ENCODE data around the gene DNASE1L1. TPM values are rescaled to one million over a fixed set of nuclear protein-coding genes. Genes with fewer than 3 reads are reported as not detected.

The DNASE1L1 gene
- total RNA-seq, 1 donor from 2014 or later: 14.2 TPM

DNA sequence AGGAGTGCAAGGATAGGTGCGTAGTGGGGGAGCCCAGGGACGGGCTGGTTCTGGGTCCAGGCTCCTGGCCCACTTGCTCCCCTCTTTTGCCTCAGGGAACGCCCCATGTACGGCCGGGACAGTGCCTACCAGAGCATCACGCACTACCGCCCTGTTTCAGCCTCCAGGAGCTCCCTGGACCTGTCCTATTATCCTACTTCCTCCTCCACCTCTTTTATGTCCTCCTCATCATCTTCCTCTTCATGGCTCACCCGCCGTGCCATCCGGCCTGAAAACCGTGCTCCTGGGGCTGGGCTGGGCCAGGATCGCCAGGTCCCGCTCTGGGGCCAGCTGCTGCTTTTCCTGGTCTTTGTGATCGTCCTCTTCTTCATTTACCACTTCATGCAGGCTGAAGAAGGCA lies 28.3 kb downstream of the DNASE1L1 start:
- H3K4me3 ChIP-seq: peak overlapping the region; percentile 76
- peaks cover 14% of the 10 kb centered on the region for H4K20me1 ChIP-seq (ENCODE audit: low read depth)
- no peak for TF ChIP-seq EZH2phosphoT487 (IDR thresholded peaks at IDR 0.05)
- TF ChIP-seq, protein P1, sequence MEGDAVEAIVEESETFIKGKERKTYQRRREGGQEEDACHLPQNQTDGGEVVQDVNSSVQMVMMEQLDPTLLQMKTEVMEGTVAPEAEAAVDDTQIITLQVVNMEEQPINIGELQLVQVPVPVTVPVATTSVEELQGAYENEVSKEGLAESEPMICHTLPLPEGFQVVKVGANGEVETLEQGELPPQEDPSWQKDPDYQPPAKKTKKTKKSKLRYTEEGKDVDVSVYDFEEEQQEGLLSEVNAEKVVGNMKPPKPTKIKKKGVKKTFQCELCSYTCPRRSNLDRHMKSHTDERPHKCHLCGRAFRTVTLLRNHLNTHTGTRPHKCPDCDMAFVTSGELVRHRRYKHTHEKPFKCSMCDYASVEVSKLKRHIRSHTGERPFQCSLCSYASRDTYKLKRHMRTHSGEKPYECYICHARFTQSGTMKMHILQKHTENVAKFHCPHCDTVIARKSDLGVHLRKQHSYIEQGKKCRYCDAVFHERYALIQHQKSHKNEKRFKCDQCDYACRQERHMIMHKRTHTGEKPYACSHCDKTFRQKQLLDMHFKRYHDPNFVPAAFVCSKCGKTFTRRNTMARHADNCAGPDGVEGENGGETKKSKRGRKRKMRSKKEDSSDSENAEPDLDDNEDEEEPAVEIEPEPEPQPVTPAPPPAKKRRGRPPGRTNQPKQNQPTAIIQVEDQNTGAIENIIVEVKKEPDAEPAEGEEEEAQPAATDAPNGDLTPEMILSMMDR (IDR thresholded peaks at IDR 0.05): no peak
- Mint-ChIP-seq H3K27ac (no peak overlapping the region), H3K27me3 (ENCODE audit: insufficient read depth, low read depth) (peaks cover 3% of the 10 kb centered on the region), H3K36me3 (peaks cover 2% of the 10 kb centered on the region), H3K4me3 (peak overlapping the region; percentile 89), H3K9me3 (peaks cover 16% of the 10 kb centered on the region), H3K4me1 (peaks cover 14% of the 10 kb centered on the region)
- no peak overlapping the region for H2AFZ ChIP-seq (replicated peaks)
- H3K36me3 ChIP-seq: no peaks in the 10 kb centered on the region
- no peaks in the 10 kb centered on the region for H3K27me3 ChIP-seq
- DNase-seq (ENCODE audit: low spot score): no peak
- H3K9me3 ChIP-seq (ENCODE audit: low read depth): no peaks in the 10 kb centered on the region
- peaks cover 18% of the 10 kb centered on the region for H3F3A ChIP-seq (ENCODE audit: low read depth)
- H3K4me1 ChIP-seq: peaks cover 4% of the 10 kb centered on the region
- peaks cover 18% of the 10 kb centered on the region for H3K79me2 ChIP-seq (ENCODE audit: low read depth)
- no peak overlapping the region for H3K9ac ChIP-seq
- peak overlapping the region; percentile 77 for H3K4me2 ChIP-seq
- peak overlapping the region; percentile 83 for H3K27ac ChIP-seq

DNA sequence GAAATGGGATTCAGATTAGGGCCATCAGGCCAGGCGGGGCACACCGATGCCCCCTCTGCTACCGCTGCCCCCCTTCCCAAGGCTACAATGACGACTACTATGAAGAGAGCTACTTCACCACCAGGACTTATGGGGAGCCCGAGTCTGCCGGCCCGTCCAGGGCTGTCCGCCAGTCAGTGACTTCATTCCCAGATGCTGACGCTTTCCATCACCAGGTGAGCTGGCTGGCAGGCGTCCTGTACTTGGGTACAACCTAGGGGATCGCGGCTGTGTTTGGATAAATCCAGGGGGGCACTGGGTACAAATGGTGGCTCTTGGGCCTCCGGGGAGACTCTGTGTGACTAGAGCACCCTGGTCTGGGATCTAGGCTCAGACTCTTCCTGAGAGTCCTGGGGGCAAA lies 28.9 kb downstream of the DNASE1L1 start:
- peaks cover 2% of the 10 kb centered on the region for H3K36me3 Mint-ChIP-seq
- Histone ChIP-seq H2AFZ (replicated peaks) (no peak overlapping the region), H3K27ac (no peak overlapping the region), H3K4me1 (peaks cover 4% of the 10 kb centered on the region), H3K4me2 (peak overlapping the region; percentile 77), H3K4me3 (peak overlapping the region; percentile 76), H3K36me3 (no peaks in the 10 kb centered on the region), H3K27me3 (peaks cover 4% of the 10 kb centered on the region), H4K20me1 (ENCODE audit: low read depth) (peaks cover 14% of the 10 kb centered on the region), H3K9me3 (ENCODE audit: low read depth) (no peaks in the 10 kb centered on the region), H3F3A (ENCODE audit: low read depth) (peaks cover 20% of the 10 kb centered on the region), H3K9ac (peak overlapping the region; percentile 98), H3K79me2 (ENCODE audit: low read depth) (peaks cover 18% of the 10 kb centered on the region)
- TF ChIP-seq, protein P1 (IDR thresholded peaks at IDR 0.05): no peak
- TF ChIP-seq EZH2phosphoT487 (IDR thresholded peaks at IDR 0.05) (no peak), EZH2 (IDR thresholded peaks at IDR 0.05) (no peak)
- H3K9me3 Mint-ChIP-seq: peaks cover 17% of the 10 kb centered on the region
- H3K27me3 Mint-ChIP-seq (ENCODE audit: insufficient read depth, low read depth): peaks cover 3% of the 10 kb centered on the region
- peak overlapping the region; percentile 89 for H3K4me3 Mint-ChIP-seq
- H3K27ac Mint-ChIP-seq: no peak overlapping the region
- peaks cover 14% of the 10 kb centered on the region for H3K4me1 Mint-ChIP-seq
- no peak for DNase-seq (ENCODE audit: low spot score)

DNA sequence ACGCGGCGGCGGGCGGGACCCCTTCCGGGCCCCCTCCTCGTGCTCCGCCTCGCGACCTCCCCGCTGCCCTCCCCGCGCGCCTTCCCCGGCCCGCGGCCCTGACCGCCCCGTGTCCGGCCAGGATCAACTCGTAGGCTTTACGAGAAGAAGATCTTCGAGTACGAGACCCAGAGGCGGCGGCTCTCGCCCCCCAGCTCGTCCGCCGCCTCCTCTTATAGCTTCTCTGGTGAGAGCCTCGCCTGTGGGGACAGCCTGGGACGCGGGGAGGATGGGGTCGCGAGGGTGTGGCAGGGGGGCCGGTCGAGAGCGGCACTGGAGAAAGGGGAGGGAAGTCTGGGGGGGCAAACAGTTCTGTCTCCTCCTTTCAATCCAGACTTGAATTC lies 29.5 kb downstream of the DNASE1L1 start:
- TF ChIP-seq EZH2 (IDR thresholded peaks at IDR 0.05): no peak
- Histone ChIP-seq H3K4me1 (peaks cover 4% of the 10 kb centered on the region), H3K9ac (peak overlapping the region; percentile 98), H3K36me3 (no peaks in the 10 kb centered on the region), H3K79me2 (ENCODE audit: low read depth) (peaks cover 18% of the 10 kb centered on the region), H3K4me3 (peak overlapping the region; percentile 76), H3F3A (ENCODE audit: low read depth) (peaks cover 26% of the 10 kb centered on the region), H4K20me1 (ENCODE audit: low read depth) (peaks cover 14% of the 10 kb centered on the region), H3K27ac (peak overlapping the region; percentile 96), H3K9me3 (ENCODE audit: low read depth) (no peaks in the 10 kb centered on the region), H3K4me2 (peak overlapping the region; percentile 77), H3K27me3 (peaks cover 10% of the 10 kb centered on the region), H2AFZ (replicated peaks) (no peak overlapping the region)
- H3K27ac Mint-ChIP-seq: no peak overlapping the region
- peaks cover 2% of the 10 kb centered on the region for H3K36me3 Mint-ChIP-seq
- peak overlapping the region; percentile 89 for H3K4me3 Mint-ChIP-seq
- peaks cover 19% of the 10 kb centered on the region for H3K9me3 Mint-ChIP-seq
- no peak for DNase-seq (ENCODE audit: low spot score)
- H3K27me3 Mint-ChIP-seq (ENCODE audit: insufficient read depth, low read depth): peaks cover 3% of the 10 kb centered on the region
- peaks cover 14% of the 10 kb centered on the region for H3K4me1 Mint-ChIP-seq

DNA sequence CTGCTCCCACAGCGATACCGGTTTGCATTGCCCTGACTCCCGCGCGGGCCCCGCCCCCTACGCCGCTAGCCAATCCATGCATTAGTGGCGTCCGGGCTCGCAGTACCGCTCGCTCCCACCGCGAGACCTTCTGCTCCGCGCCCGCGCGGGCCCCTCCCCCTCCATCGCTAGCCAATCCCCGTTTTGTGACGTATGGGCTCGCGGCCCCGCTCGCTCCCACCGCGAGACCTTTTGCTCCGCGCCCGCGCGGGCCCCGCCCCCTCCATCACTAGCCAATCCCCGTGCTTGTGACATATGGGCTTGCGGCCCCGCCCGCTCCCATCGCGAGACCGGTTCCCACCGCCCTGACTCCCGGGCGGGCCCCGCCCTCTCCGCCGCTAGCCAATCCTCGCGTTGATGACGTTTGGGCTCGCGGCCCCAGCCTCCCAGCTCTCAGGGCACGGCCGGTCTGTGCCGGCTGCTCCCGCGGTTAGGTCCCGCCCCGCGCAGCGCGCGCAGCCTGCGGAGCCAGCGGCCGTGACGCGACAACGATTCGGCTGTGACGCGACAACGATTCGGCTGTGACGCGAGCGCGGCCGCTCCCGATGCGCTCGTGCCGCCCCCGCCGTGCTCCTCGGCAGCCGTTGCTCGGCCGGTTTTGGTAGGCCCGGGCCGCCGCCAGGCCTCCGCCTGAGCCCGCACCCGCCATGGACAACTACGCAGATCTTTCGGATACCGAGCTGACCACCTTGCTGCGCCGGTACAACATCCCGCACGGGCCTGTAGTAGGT lies 30.1 kb downstream of the DNASE1L1 start, which contains the start of gene EMD:
Gene EMD, plus strand, starts transcription at position 497 of the 770 bp plus-strand sequence. Its CDS starts 190 bp downstream, at position 687.
- no peaks in the 10 kb centered on the region for H3K9me3 ChIP-seq (ENCODE audit: low read depth)
- peak within 1 kb of the TSS; percentile 98 for H3K9ac ChIP-seq
- H3K4me1 ChIP-seq: peaks cover 4% of the 10 kb centered on the region
- Mint-ChIP-seq H3K36me3 (peaks cover 2% of the 10 kb centered on the region), H3K27ac (no peak within 1 kb of the TSS), H3K27me3 (ENCODE audit: insufficient read depth, low read depth) (no peaks in the 10 kb centered on the region), H3K4me1 (peaks cover 14% of the 10 kb centered on the region), H3K9me3 (peaks cover 19% of the 10 kb centered on the region), H3K4me3 (peak within 1 kb of the TSS; percentile 89)
- peak; percentile 97 for DNase-seq (ENCODE audit: low spot score)
- peak within 1 kb of the TSS; percentile 80 for H3K4me2 ChIP-seq
- peaks cover 18% of the 10 kb centered on the region for H3K79me2 ChIP-seq (ENCODE audit: low read depth)
- peaks cover 26% of the 10 kb centered on the region for H3F3A ChIP-seq (ENCODE audit: low read depth)
- H3K27ac ChIP-seq: peak within 1 kb of the TSS; percentile 97
- no peaks in the 10 kb centered on the region for H3K36me3 ChIP-seq
- H2AFZ ChIP-seq (replicated peaks): no peak within 1 kb of the TSS
- TF ChIP-seq EZH2 (IDR thresholded peaks at IDR 0.05) (no peak), EZH2phosphoT487 (IDR thresholded peaks at IDR 0.05) (no peak)
- TF ChIP-seq, protein P1 (IDR thresholded peaks at IDR 0.05): no peak
- H3K27me3 ChIP-seq: peaks cover 11% of the 10 kb centered on the region
- H4K20me1 ChIP-seq (ENCODE audit: low read depth): peaks cover 14% of the 10 kb centered on the region
- peak within 1 kb of the TSS; percentile 76 for H3K4me3 ChIP-seq
